AG09319 (cell line): ENCODE measurements around the gene SAMM50.
"Not testable (repeated sequence)": the region's sequence is repeated elsewhere in the genome, so short reads cannot be mapped to it uniquely, and the experiment has no call there.

Experiments
- DNase-seq: peaks from one replicate; pipeline ENCODE4 v3.0.0-alpha.2; 2010; ENCODE audit warnings: low read depth; ENCODE audit errors: extremely low read depth
- CTCF ChIP-seq: IDR thresholded peaks from 2 replicates; pipeline ENCODE4 v1.5.1; 2011; ENCODE audit warnings: low read depth, mild to moderate bottlenecking, inconsistent platforms, low read length, moderate library complexity

The SAMM50 gene

GRCh38 chr22:44012162-44012561 lies 56.9 kb downstream of the SAMM50 start:
- no peak for DNase-seq
- TF ChIP-seq CTCF, result no peak

- no peak for TF ChIP-seq CTCF
- no peak for DNase-seq
Observed at GRCh38 chr22:44012591-44012990, 57.3 kb downstream of the SAMM50 start.

- no peak for DNase-seq
- TF ChIP-seq CTCF, result no peak
Observed at GRCh38 chr22:44014241-44014640, 59.0 kb downstream of the SAMM50 start.

GRCh38 chr22:44016586-44016985 lies 61.3 kb downstream of the SAMM50 start:
- not testable (repeated sequence) for DNase-seq

GRCh38 chr22:44018594-44018993 lies 63.4 kb downstream of the SAMM50 start:
- no peak for DNase-seq
- no peak for TF ChIP-seq CTCF

- DNase-seq, result no peak
- TF ChIP-seq CTCF, result no peak
Observed at GRCh38 chr22:44019416-44019815, 64.2 kb downstream of the SAMM50 start.

- DNase-seq, result no peak
- TF ChIP-seq CTCF, result no peak
Observed at GRCh38 chr22:44019846-44020245, 64.6 kb downstream of the SAMM50 start.

- no peak for TF ChIP-seq CTCF
- no peak for DNase-seq
Observed at GRCh38 chr22:44020981-44021380, 65.7 kb downstream of the SAMM50 start.
